GM23338 (cell line): Measurements from ENCODE around the gene CDR2. TPM values are rescaled to one million over a fixed set of nuclear protein-coding genes. Genes with fewer than 3 reads are reported as not detected.

Experiments
- ATAC-seq: fragments of 200-7000 bp; cut with Tn5 transposase; 3 replicates; pipeline ENCODE4 v1.9.1; 2020
- DNase-seq: peaks from one replicate; pipeline ENCODE4 v3.0.0-alpha.2; 2015; ENCODE audit warnings: low spot score
- H2AFZ ChIP-seq: fragments of 200-600 bp; sonication (generic); 2 replicates; pipeline ENCODE4 v1.8.0; 2016; ENCODE audit warnings: antibody characterized with exemption, mild to moderate bottlenecking, moderate library complexity
- H3F3A ChIP-seq: fragments of 200-600 bp; sonication (generic); replicated peaks from 2 replicates; pipeline ENCODE4 v1.8.0; 2017; ENCODE audit warnings: antibody characterized with exemption, mixed run types, low read depth
- H3K27ac ChIP-seq: fragments of 200-600 bp; sonication (generic); 2 replicates; pipeline ENCODE4 v1.6.1; 2016; ENCODE audit warnings: low read depth
- H3K27me3 ChIP-seq: fragments of 200-600 bp; sonication (generic); 2 replicates; pipeline ENCODE4 v1.8.0; 2016; ENCODE audit warnings: mild to moderate bottlenecking, mixed run types, moderate library complexity; ENCODE audit not compliant: insufficient read depth
- H3K36me3 ChIP-seq: fragments of 200-600 bp; sonication (generic); 2 replicates; pipeline ENCODE4 v1.8.0; 2016; ENCODE audit warnings: mild to moderate bottlenecking; ENCODE audit not compliant: insufficient read depth
- H3K4me1 ChIP-seq: fragments of 200-600 bp; sonication (generic); 2 replicates; pipeline ENCODE4 v1.8.0; 2016; ENCODE audit warnings: mild to moderate bottlenecking, moderate library complexity; ENCODE audit not compliant: insufficient read depth
- H3K4me2 ChIP-seq: fragments of 200-600 bp; sonication (generic); 2 replicates; pipeline ENCODE4 v1.7.1; 2017; ENCODE audit warnings: mixed run types
- H3K4me3 ChIP-seq: fragments of 200-600 bp; sonication (generic); 2 replicates; pipeline ENCODE4 v1.6.1; 2016; ENCODE audit warnings: mixed run types
- H3K79me2 ChIP-seq: fragments of 200-600 bp; sonication (generic); replicated peaks from 2 replicates; pipeline ENCODE4 v1.8.0; 2017; ENCODE audit warnings: mild to moderate bottlenecking; ENCODE audit not compliant: insufficient read depth
- H3K9me2 ChIP-seq: fragments of 200-600 bp; sonication (generic); 2 replicates; pipeline ENCODE4 v1.8.0; 2017; ENCODE audit not compliant: insufficient read depth
- H4K20me1 ChIP-seq: fragments of 200-600 bp; sonication (generic); replicated peaks from 2 replicates; pipeline ENCODE4 v1.8.0; 2017; ENCODE audit warnings: mild to moderate bottlenecking; ENCODE audit not compliant: insufficient read depth
- H3K27ac Mint-ChIP-seq: 2 replicates; pipeline ENCODE4 v1.8.0; 2020; ENCODE audit warnings: inconsistent platforms, mild to moderate bottlenecking, moderate library complexity, mixed read lengths
- H3K27me3 Mint-ChIP-seq: 3 replicates; pipeline ENCODE4 v1.8.0; 2022; ENCODE audit warnings: low read depth, mild to moderate bottlenecking, moderate library complexity, mixed read lengths, inconsistent platforms; ENCODE audit not compliant: insufficient read depth, poor library complexity
- H3K36me3 Mint-ChIP-seq: 3 replicates; pipeline ENCODE4 v1.8.0; 2021; ENCODE audit warnings: low read depth, mild to moderate bottlenecking, inconsistent platforms, moderate library complexity, mixed read lengths
- H3K4me1 Mint-ChIP-seq: 3 replicates; pipeline ENCODE4 v1.8.0; 2020; ENCODE audit warnings: mild to moderate bottlenecking, inconsistent platforms, mixed read lengths
- H3K4me3 Mint-ChIP-seq: 3 replicates; pipeline ENCODE4 v1.8.0; 2021; ENCODE audit warnings: moderate library complexity, mild to moderate bottlenecking, inconsistent platforms, mixed read lengths
- H3K9me3 Mint-ChIP-seq: 3 replicates; pipeline ENCODE4 v1.8.0; 2020; ENCODE audit warnings: moderate library complexity, mild to moderate bottlenecking, inconsistent platforms, mixed read lengths
- CREB1 ChIP-seq: fragments of 250-450 bp; sonication (Bioruptor Pico); IDR thresholded peaks from 2 replicates; pipeline ENCODE4 v1.5.0; 2020; ENCODE audit warnings: low read depth, mild to moderate bottlenecking, moderate library complexity
- JUNB ChIP-seq: IDR thresholded peaks from one replicate; pipeline ENCODE4 v1.6.1; 2016; ENCODE audit warnings: antibody characterized with exemption; ENCODE audit not compliant: unreplicated experiment
- NANOG ChIP-seq: IDR thresholded peaks from 2 replicates; pipeline ENCODE4 v1.6.1; 2016; ENCODE audit warnings: antibody characterized with exemption, borderline replicate concordance
- ZNF114 ChIP-seq: fragments of 250-450 bp; sonication (Bioruptor Pico); IDR thresholded peaks from 2 replicates; pipeline ENCODE4 v1.5.0; 2020; ENCODE audit warnings: mild to moderate bottlenecking, moderate library complexity
- polyA plus RNA-seq: library from polyadenylated mRNA; unstranded; fragments of >200 nt; fragmentation: Nextera tagmentation; extraction: Ambion mirVana; gene quantifications from 2 replicates; pipeline ENCODE4 v1.2.1, GENCODE V29; 2016
- total RNA-seq: library from RNA; depleted of rRNA; stranded (reverse); fragments of >200 nt; shearing (Covaris generic); gene quantifications from 2 replicates; pipeline ENCODE4 v1.2.3, GENCODE V29; 2014
- TF ChIP-seq, protein P1 (sequence below): IDR thresholded peaks from 2 replicates; pipeline ENCODE4 v1.6.1; 2016; ENCODE audit warnings: antibody characterized with exemption
- TF ChIP-seq, protein P2 (sequence below), 2 experiments: fragments of 200-600 bp in 1 of 2; sonication (generic) in 1 of 2; conservative IDR thresholded peaks; 2 replicates each; pipeline versions ENCODE4 v1.5.1 to v1.6.1; 2016 to 2017; ENCODE audit warnings: antibody characterized with exemption in 2 of 2, low read depth in 2 of 2, mild to moderate bottlenecking in 2 of 2, moderate library complexity in 1 of 2
- TF ChIP-seq, protein P3 (sequence below): IDR thresholded peaks from one replicate; pipeline ENCODE4 v1.6.1; 2018; ENCODE audit warnings: antibody characterized with exemption; ENCODE audit not compliant: unreplicated experiment

CDR2 gene
- total and polyA plus RNA-seq, 2 experiments from 2014 or later, result 17.7 to 39.3 TPM

DNA sequence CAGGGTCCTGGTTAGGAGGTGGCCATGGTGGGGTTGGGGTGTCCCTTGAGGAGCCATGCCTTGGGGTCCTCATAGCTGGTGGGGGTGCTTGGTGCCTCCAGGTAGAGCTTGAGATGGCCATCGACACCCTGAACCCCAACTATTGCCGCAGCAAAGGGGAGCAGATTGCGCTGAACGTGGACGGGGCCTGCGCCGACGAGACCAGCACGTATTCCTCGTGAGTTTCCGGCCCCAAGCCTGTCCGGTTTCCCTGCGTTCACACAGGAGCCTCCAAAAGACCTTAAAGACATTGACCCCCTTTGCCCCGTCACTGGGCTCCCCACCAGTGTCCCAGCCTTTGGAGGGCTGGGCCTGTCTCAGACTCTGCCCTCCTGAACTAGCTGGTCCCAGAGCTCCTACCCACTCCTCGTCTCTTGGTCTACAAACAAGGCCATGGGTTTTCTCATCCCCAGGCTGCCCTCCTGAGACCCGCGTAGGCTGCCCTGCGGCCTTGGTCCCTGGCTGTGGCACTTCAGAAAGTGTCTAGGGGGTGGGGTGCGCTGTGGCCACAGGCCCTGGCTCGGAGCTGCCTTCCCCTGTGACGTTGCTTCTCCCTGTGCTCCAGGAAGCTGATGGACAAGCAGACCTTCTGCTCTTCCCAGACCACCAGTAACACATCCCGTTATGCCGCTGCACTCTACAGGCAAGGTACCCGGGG is 65.4 kb downstream of the CDR2 start (continued):
- TF ChIP-seq, protein P1, sequence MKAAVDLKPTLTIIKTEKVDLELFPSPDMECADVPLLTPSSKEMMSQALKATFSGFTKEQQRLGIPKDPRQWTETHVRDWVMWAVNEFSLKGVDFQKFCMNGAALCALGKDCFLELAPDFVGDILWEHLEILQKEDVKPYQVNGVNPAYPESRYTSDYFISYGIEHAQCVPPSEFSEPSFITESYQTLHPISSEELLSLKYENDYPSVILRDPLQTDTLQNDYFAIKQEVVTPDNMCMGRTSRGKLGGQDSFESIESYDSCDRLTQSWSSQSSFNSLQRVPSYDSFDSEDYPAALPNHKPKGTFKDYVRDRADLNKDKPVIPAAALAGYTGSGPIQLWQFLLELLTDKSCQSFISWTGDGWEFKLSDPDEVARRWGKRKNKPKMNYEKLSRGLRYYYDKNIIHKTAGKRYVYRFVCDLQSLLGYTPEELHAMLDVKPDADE, result no peak
- TF ChIP-seq, protein P2, sequence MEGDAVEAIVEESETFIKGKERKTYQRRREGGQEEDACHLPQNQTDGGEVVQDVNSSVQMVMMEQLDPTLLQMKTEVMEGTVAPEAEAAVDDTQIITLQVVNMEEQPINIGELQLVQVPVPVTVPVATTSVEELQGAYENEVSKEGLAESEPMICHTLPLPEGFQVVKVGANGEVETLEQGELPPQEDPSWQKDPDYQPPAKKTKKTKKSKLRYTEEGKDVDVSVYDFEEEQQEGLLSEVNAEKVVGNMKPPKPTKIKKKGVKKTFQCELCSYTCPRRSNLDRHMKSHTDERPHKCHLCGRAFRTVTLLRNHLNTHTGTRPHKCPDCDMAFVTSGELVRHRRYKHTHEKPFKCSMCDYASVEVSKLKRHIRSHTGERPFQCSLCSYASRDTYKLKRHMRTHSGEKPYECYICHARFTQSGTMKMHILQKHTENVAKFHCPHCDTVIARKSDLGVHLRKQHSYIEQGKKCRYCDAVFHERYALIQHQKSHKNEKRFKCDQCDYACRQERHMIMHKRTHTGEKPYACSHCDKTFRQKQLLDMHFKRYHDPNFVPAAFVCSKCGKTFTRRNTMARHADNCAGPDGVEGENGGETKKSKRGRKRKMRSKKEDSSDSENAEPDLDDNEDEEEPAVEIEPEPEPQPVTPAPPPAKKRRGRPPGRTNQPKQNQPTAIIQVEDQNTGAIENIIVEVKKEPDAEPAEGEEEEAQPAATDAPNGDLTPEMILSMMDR (conservative IDR thresholded peaks at IDR 0.05; ENCODE audit: low read depth in 2 of 2), result no peak
- TF ChIP-seq ZNF114, result no peak

DNA sequence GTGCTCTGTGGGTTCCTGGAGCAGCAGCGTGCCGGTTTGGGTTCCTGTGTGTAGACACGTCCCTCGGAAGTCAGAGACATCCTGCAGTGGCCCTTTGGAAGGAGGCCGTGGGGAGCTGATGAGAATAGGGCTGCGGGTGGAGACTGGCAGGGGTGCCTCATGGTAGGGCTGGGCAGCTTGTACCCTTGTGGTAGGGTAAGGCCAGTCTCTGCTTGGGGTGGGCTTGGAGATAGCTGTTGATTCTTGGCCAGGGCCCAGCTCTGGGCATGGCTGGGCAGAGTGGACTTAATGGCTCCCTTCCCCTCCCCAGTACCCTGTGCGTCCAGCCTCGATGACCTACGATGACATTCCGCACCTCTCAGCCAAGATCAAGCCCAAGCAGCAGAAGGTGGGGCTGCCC is 66.6 kb downstream of the CDR2 start:
- H4K20me1 ChIP-seq, result peaks cover 10% of the 10 kb centered on the region; the same call in 1 of the 2 replicates
- H3K4me3 Mint-ChIP-seq, result no peak overlapping the region
- H3K27me3 Mint-ChIP-seq, result peaks cover 7% of the 10 kb centered on the region
- no peaks in the 10 kb centered on the region; the same call in 2 of the 3 replicates for H3K9me3 Mint-ChIP-seq
- H3K4me1 ChIP-seq, result no peaks in the 10 kb centered on the region
- no peaks in the 10 kb centered on the region for H3K27me3 ChIP-seq
- H3K9me2 ChIP-seq, result no peaks in the 10 kb centered on the region
- H3K36me3 ChIP-seq, result peaks cover 14% of the 10 kb centered on the region; the same call in 1 of the 2 replicates
- H3F3A ChIP-seq, result peaks cover 11% of the 10 kb centered on the region; the same call in 1 of the 2 replicates
- no peak overlapping the region for H3K27ac ChIP-seq
- H3K4me3 ChIP-seq, result no peak overlapping the region
- peaks cover 39% of the 10 kb centered on the region for H3K79me2 ChIP-seq
- H2AFZ ChIP-seq, result no peak overlapping the region
- H3K27ac Mint-ChIP-seq, result no peak overlapping the region
- DNase-seq (no peak), ATAC-seq (no peak)
- H3K4me1 Mint-ChIP-seq, result no peaks in the 10 kb centered on the region
- no peak overlapping the region for H3K4me2 ChIP-seq
- H3K36me3 Mint-ChIP-seq, result peaks cover 70% of the 10 kb centered on the region
- TF ChIP-seq, protein P3, sequence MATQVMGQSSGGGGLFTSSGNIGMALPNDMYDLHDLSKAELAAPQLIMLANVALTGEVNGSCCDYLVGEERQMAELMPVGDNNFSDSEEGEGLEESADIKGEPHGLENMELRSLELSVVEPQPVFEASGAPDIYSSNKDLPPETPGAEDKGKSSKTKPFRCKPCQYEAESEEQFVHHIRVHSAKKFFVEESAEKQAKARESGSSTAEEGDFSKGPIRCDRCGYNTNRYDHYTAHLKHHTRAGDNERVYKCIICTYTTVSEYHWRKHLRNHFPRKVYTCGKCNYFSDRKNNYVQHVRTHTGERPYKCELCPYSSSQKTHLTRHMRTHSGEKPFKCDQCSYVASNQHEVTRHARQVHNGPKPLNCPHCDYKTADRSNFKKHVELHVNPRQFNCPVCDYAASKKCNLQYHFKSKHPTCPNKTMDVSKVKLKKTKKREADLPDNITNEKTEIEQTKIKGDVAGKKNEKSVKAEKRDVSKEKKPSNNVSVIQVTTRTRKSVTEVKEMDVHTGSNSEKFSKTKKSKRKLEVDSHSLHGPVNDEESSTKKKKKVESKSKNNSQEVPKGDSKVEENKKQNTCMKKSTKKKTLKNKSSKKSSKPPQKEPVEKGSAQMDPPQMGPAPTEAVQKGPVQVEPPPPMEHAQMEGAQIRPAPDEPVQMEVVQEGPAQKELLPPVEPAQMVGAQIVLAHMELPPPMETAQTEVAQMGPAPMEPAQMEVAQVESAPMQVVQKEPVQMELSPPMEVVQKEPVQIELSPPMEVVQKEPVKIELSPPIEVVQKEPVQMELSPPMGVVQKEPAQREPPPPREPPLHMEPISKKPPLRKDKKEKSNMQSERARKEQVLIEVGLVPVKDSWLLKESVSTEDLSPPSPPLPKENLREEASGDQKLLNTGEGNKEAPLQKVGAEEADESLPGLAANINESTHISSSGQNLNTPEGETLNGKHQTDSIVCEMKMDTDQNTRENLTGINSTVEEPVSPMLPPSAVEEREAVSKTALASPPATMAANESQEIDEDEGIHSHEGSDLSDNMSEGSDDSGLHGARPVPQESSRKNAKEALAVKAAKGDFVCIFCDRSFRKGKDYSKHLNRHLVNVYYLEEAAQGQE, result no peak
- TF ChIP-seq, protein P1, result no peak
- TF ChIP-seq NANOG (no peak), CREB1 (CRISPR knock-in tag) (no peak), JUNB (no peak)
- TF ChIP-seq, protein P2 (conservative IDR thresholded peaks at IDR 0.05; ENCODE audit: low read depth in 2 of 2), result no peak
